H9 (cell line): ENCODE measurements around the gene PTPN11. TPM values are rescaled to one million over a fixed set of nuclear protein-coding genes. Genes with fewer than 3 reads are reported as not detected.

Experiments used
- DNase-seq: peaks from one replicate; pipeline ENCODE4 v3.0.0-alpha.2; 2017
- H2AFZ ChIP-seq: one replicate; pipeline ENCODE4 v1.6.1; 2013; ENCODE audit warnings: mild to moderate bottlenecking, low read length, control low read depth, moderate library complexity
- H2AK5ac ChIP-seq: 2 replicates; pipeline ENCODE4 v1.6.1; 2013; ENCODE audit warnings: low read length, control low read depth, mixed read lengths; ENCODE audit not compliant: insufficient read length
- H2BK120ac ChIP-seq: one replicate; pipeline ENCODE4 v1.6.1; 2013; ENCODE audit warnings: low read depth, mild to moderate bottlenecking, low read length, control low read depth, inconsistent platforms; ENCODE audit not compliant: poor library complexity, severe bottlenecking
- H2BK12ac ChIP-seq: 2 replicates; pipeline ENCODE4 v1.6.1; 2013; ENCODE audit warnings: low read length, control low read depth, mixed read lengths, low read depth; ENCODE audit not compliant: insufficient read length
- H2BK15ac ChIP-seq: 2 replicates; pipeline ENCODE4 v1.6.1; 2013; ENCODE audit warnings: low read depth, low read length, control low read depth
- H2BK20ac ChIP-seq: one replicate; pipeline ENCODE4 v1.6.1; 2013; ENCODE audit warnings: low read depth, mild to moderate bottlenecking, low read length, control low read depth, inconsistent platforms; ENCODE audit not compliant: poor library complexity, severe bottlenecking
- H2BK5ac ChIP-seq: 2 replicates; pipeline ENCODE4 v1.6.1; 2013; ENCODE audit warnings: low read length, control low read depth, mixed read lengths; ENCODE audit not compliant: insufficient read length
- H3K14ac ChIP-seq: 2 replicates; pipeline ENCODE4 v1.6.1; 2013; ENCODE audit warnings: low read length, control low read depth; ENCODE audit not compliant: insufficient read depth
- H3K18ac ChIP-seq: 2 replicates; pipeline ENCODE4 v1.6.1; 2013; ENCODE audit warnings: low read depth, mild to moderate bottlenecking, mixed read lengths, low read length, control low read depth; ENCODE audit not compliant: insufficient read length
- H3K23ac ChIP-seq: 2 replicates; pipeline ENCODE4 v1.6.1; 2013; ENCODE audit warnings: low read length, control low read depth, mixed read lengths, low read depth; ENCODE audit not compliant: insufficient read length
- H3K23me2 ChIP-seq: 2 replicates; pipeline ENCODE4 v1.6.1; 2013; ENCODE audit warnings: low read depth, mild to moderate bottlenecking, mixed read lengths, low read length, control low read depth; ENCODE audit not compliant: insufficient read length, poor library complexity, severe bottlenecking
- H3K27ac ChIP-seq: 2 replicates; pipeline ENCODE4 v1.5.1; 2013; ENCODE audit warnings: low read length, control low read depth, mixed read lengths, low read depth; ENCODE audit not compliant: insufficient read length
- H3K27me3 ChIP-seq: 2 replicates; pipeline ENCODE4 v1.6.1; 2013; ENCODE audit warnings: low read length, control low read depth, inconsistent platforms; ENCODE audit not compliant: insufficient read depth
- H3K4ac ChIP-seq: 2 replicates; pipeline ENCODE4 v1.6.1; 2013; ENCODE audit warnings: low read depth, mild to moderate bottlenecking, control low read depth, inconsistent platforms, low read length, moderate library complexity
- H3K4me1 ChIP-seq: 2 replicates; pipeline ENCODE4 v1.6.1; 2013; ENCODE audit warnings: low read length, control low read depth, inconsistent platforms; ENCODE audit not compliant: insufficient read depth
- H3K4me2 ChIP-seq: 2 replicates; pipeline ENCODE4 v1.6.1; 2013; ENCODE audit warnings: low read length, control low read depth, mixed read lengths; ENCODE audit not compliant: insufficient read length, insufficient read depth
- H3K56ac ChIP-seq: 2 replicates; pipeline ENCODE4 v1.6.1; 2013; ENCODE audit warnings: low read depth, mild to moderate bottlenecking, mixed read lengths, low read length, control low read depth; ENCODE audit not compliant: insufficient read length
- H3K79me1 ChIP-seq: 2 replicates; pipeline ENCODE4 v1.6.1; 2013; ENCODE audit warnings: low read depth, mild to moderate bottlenecking, moderate library complexity, low read length, control low read depth, inconsistent platforms; ENCODE audit not compliant: insufficient read depth, poor library complexity, severe bottlenecking
- H3K79me2 ChIP-seq: 2 replicates; pipeline ENCODE4 v1.6.1; 2013; ENCODE audit warnings: low read length, control low read depth, inconsistent platforms; ENCODE audit not compliant: insufficient read depth
- H3K9ac ChIP-seq: 2 replicates; pipeline ENCODE4 v1.6.1; 2013; ENCODE audit warnings: low read length, control low read depth, mixed read lengths; ENCODE audit not compliant: insufficient read length; ENCODE audit errors: extremely low read depth
- H3K9me3 ChIP-seq: one replicate; pipeline ENCODE4 v1.6.1; 2013; ENCODE audit warnings: low read depth, low read length, inconsistent platforms; ENCODE audit not compliant: control insufficient read depth
- H3T11ph ChIP-seq: one replicate; pipeline ENCODE4 v1.6.1; 2013; ENCODE audit warnings: mild to moderate bottlenecking, low read length, control low read depth, inconsistent platforms
- H4K20me1 ChIP-seq: one replicate; pipeline ENCODE4 v1.6.1; 2013; ENCODE audit not compliant: control insufficient read depth, insufficient read length, insufficient read depth
- H4K5ac ChIP-seq: 2 replicates; pipeline ENCODE4 v1.6.1; 2013; ENCODE audit warnings: low read depth, mild to moderate bottlenecking, mixed read lengths, low read length, control low read depth; ENCODE audit not compliant: insufficient read length
- H4K8ac ChIP-seq: replicated peaks from 2 replicates; pipeline ENCODE4 v1.6.1; 2013; ENCODE audit warnings: low read length, control low read depth, mixed read lengths, low read depth; ENCODE audit not compliant: insufficient read length
- H4K91ac ChIP-seq: 2 replicates; pipeline ENCODE4 v1.6.1; 2013; ENCODE audit warnings: low read depth, mild to moderate bottlenecking, moderate library complexity, mixed read lengths, low read length, control low read depth; ENCODE audit not compliant: insufficient read length
- H3K27ac Mint-ChIP-seq, 3 experiments: 2 replicates in 2 of 3; 3 replicates in 1 of 3; pipeline ENCODE4 v1.8.0; 2020 to 2021; ENCODE audit warnings: mixed read lengths in 3 of 3, mild to moderate bottlenecking in 1 of 3, moderate library complexity in 1 of 3
- H3K27me3 Mint-ChIP-seq: 2 replicates; pipeline ENCODE4 v1.8.0; 2021; ENCODE audit warnings: low read depth, mild to moderate bottlenecking, moderate library complexity, mixed read lengths
- H3K36me3 Mint-ChIP-seq, 3 experiments: 2 replicates in 2 of 3; 3 replicates in 1 of 3; pipeline ENCODE4 v1.8.0; 2020 to 2021; ENCODE audit warnings: low read depth in 3 of 3, mixed read lengths in 3 of 3; ENCODE audit not compliant: insufficient read depth in 1 of 3
- H3K4me1 Mint-ChIP-seq, 2 experiments: 2 replicates each; pipeline ENCODE4 v1.8.0; 2020; ENCODE audit warnings: mixed read lengths in 2 of 2
- H3K4me3 Mint-ChIP-seq, 2 experiments: 2 replicates in 1 of 2; 3 replicates in 1 of 2; pipeline ENCODE4 v1.8.0; 2020 to 2021; ENCODE audit warnings: mild to moderate bottlenecking in 2 of 2, mixed read lengths in 2 of 2, moderate library complexity in 1 of 2
- H3K9me3 Mint-ChIP-seq, 2 experiments: 2 replicates in 1 of 2; 3 replicates in 1 of 2; pipeline ENCODE4 v1.8.0; 2020; ENCODE audit warnings: mild to moderate bottlenecking in 2 of 2, mixed read lengths in 2 of 2, moderate library complexity in 1 of 2
- WGBS: extraction: QIAGEN DNeasy Blood & Tissue Kit; methylation state at CpG from one replicate; pipeline ENCODE4 v1.1.7; 2013; ENCODE audit warnings: missing lambda C conversion rate, low lambda C conversion rate, mixed read lengths; ENCODE audit not compliant: insufficient read length; ENCODE audit errors: extremely low coverage; 5-methylcytosine and 5-hydroxymethylcytosine counted together
- total RNA-seq: library from RNA; stranded (reverse); gene quantifications from 2 replicates; pipeline ENCODE4 v1.2.1, GENCODE V29; 2021
- TF ChIP-seq, protein P1 (sequence below): fragments of 200-600 bp; sonication (generic); conservative IDR thresholded peaks from 3 replicates; pipeline ENCODE4 v1.8.0; 2021; ENCODE audit warnings: antibody characterized with exemption, mild to moderate bottlenecking

PTPN11 gene
- total RNA-seq, 1 experiment from 2014 or later, result 112 TPM

DNA sequence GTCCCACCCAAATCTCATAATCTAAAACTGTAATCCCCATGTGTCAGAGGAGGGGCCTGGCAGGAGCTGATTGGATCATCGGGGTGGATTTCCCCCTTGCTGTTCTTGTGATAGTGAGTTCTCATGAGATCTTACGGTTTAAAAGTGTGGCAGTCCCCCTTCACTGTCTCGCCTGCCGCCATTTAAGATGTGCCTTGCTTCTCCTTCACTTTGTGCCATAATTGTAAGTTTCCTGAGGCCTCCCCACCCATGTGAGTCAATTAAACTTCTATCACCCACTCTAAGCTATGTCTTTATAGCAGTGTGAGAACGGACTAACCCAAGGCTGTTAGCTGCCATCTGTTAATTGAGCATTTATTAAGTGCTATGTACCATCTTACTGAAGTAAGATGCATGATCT is 105.1 kb downstream of the PTPN11 start:
- Histone ChIP-seq H3K27ac (no peak overlapping the region), H3K56ac (no peak overlapping the region), H2BK12ac (no peak overlapping the region), H3K14ac (no peak overlapping the region), H2BK5ac (no peak overlapping the region), H2AFZ (no peak overlapping the region), H3K4me2 (no peak overlapping the region), H2BK120ac (no peak overlapping the region), H3K18ac (no peak overlapping the region), H2AK5ac (no peak overlapping the region), H3K79me1 (no peaks in the 10 kb centered on the region), H2BK20ac (no peak overlapping the region), H4K5ac (no peak overlapping the region), H3K9me3 (no peaks in the 10 kb centered on the region), H2BK15ac (no peak overlapping the region), H3T11ph (no peak overlapping the region), H3K79me2 (no peaks in the 10 kb centered on the region), H4K8ac (no peak overlapping the region), H4K91ac (no peak overlapping the region), H4K20me1 (no peaks in the 10 kb centered on the region), H3K9ac (no peak overlapping the region), H3K23ac (no peak overlapping the region), H3K4ac (no peak overlapping the region), H3K23me2 (no peaks in the 10 kb centered on the region), H3K4me1 (no peaks in the 10 kb centered on the region), H3K27me3 (no peaks in the 10 kb centered on the region; the same call in 1 of the 2 replicates)
- TF ChIP-seq, protein P1, sequence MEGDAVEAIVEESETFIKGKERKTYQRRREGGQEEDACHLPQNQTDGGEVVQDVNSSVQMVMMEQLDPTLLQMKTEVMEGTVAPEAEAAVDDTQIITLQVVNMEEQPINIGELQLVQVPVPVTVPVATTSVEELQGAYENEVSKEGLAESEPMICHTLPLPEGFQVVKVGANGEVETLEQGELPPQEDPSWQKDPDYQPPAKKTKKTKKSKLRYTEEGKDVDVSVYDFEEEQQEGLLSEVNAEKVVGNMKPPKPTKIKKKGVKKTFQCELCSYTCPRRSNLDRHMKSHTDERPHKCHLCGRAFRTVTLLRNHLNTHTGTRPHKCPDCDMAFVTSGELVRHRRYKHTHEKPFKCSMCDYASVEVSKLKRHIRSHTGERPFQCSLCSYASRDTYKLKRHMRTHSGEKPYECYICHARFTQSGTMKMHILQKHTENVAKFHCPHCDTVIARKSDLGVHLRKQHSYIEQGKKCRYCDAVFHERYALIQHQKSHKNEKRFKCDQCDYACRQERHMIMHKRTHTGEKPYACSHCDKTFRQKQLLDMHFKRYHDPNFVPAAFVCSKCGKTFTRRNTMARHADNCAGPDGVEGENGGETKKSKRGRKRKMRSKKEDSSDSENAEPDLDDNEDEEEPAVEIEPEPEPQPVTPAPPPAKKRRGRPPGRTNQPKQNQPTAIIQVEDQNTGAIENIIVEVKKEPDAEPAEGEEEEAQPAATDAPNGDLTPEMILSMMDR, result no peak
- Mint-ChIP-seq H3K27me3 (no peaks in the 10 kb centered on the region; the same call in 1 of the 2 replicates), H3K4me3 (no peak overlapping the region), H3K36me3 (no peaks in the 10 kb centered on the region), H3K27ac (no peak overlapping the region), H3K4me1 (no peaks in the 10 kb centered on the region), H3K9me3 (peaks cover 0 to 3% of the 10 kb centered on the region in 2 experiments; a peak in 1 of 5 replicates)
- DNase-seq, result no peak
- no CpG with 5 or more reads among the region's 5 CpGs for WGBS
